Small intestine (tissue), 16 donors: ENCODE data around the gene ZSCAN16. TPM values are rescaled to one million over a fixed set of nuclear protein-coding genes. Genes with fewer than 3 reads are reported as not detected.
A peak's percentile ranks its signal among the peaks of the same experiment; 100 is the strongest.
"Not testable (repeated sequence)": the region's sequence is repeated elsewhere in the genome, so short reads cannot be mapped to it uniquely, and the experiment has no call there.

Experiments
- DNase-seq, 2 donors: peaks; one replicate each; pipeline versions ENCODE4 v3.0.0 to v3.0.0-alpha.2; 2013
- FAIRE-seq: peaks from 2 replicates; lab custom pipeline; 2012; peaks lifted over from hg19 to GRCh38; lab: Jason Lieb, UNC
- H3K27ac ChIP-seq, 3 donors: one replicate each; pipeline ENCODE4 v1.5.1; 2013; ENCODE audit warnings: low read length in 2 of 3, mild to moderate bottlenecking in 2 of 3, control low read depth in 1 of 3, inconsistent platforms in 1 of 3, low read depth in 1 of 3, moderate library complexity in 1 of 3
- H3K27me3 ChIP-seq, 3 donors: one replicate each; pipeline ENCODE4 v1.6.1; 2013; ENCODE audit warnings: low read length in 3 of 3, inconsistent platforms in 1 of 3; ENCODE audit not compliant: control insufficient read depth in 3 of 3, insufficient read depth in 3 of 3
- H3K36me3 ChIP-seq, 3 donors: one replicate each; pipeline ENCODE4 v1.6.1; 2013; ENCODE audit warnings: low read length in 3 of 3, inconsistent platforms in 1 of 3, low read depth in 1 of 3, mild to moderate bottlenecking in 1 of 3, moderate library complexity in 1 of 3; ENCODE audit not compliant: control insufficient read depth in 3 of 3, insufficient read depth in 2 of 3
- H3K4me1 ChIP-seq, 3 donors: one replicate each; pipeline ENCODE4 v1.6.1; 2013; ENCODE audit warnings: low read length in 2 of 3, inconsistent platforms in 1 of 3, low read depth in 1 of 3, mild to moderate bottlenecking in 1 of 3, moderate library complexity in 1 of 3; ENCODE audit not compliant: control insufficient read depth in 3 of 3, insufficient read depth in 2 of 3
- H3K4me3 ChIP-seq, 3 donors: one replicate each; pipeline ENCODE4 v1.5.1; 2013; ENCODE audit warnings: low read length in 3 of 3, control low read depth in 1 of 3, inconsistent platforms in 1 of 3, low read depth in 1 of 3, mild to moderate bottlenecking in 1 of 3, moderate library complexity in 1 of 3
- H3K9me3 ChIP-seq, 2 donors: one replicate each; pipeline ENCODE4 v1.6.1; 2013; ENCODE audit warnings: low read depth in 1 of 2, low read length in 1 of 2; ENCODE audit not compliant: control insufficient read depth in 2 of 2, insufficient read depth in 1 of 2
- WGBS, 3 donors: extraction: QIAGEN DNeasy Blood & Tissue Kit; methylation state at CpG; one replicate each; pipeline ENCODE4 v1.1.7; 2013; 5-methylcytosine and 5-hydroxymethylcytosine counted together
- long read RNA-seq, 10 donors: transcript quantifications; one replicate each; lab custom pipeline, GENCODE V29; 2026
- polyA plus RNA-seq, 4 donors: library from polyadenylated mRNA; stranded (reverse) in 3 of 4; unstranded in 1 of 4; fragments of 200-250 nt in 3 of 4; fragments of 120-200 nt in 1 of 4; gene quantifications; one replicate each; pipeline versions ENCODE4 v1.2.1 to v1.2.3, GENCODE V29; 2013
- donor health status: healthy with polysubstance abuse.
- donor health status: control.
- donor health status: control.
- donor health status: Bipolar disorder and iron deficiency.
- donor health status: healthy.

The ZSCAN16 gene
- polyA plus RNA-seq, result 10 to 100 TPM in 2 of 4 donors, 1 to 10 TPM in 2; 8.6 to 15.4 (median 10.5) TPM
- long read RNA-seq, donor 1, partial matches to known transcripts, result 0 of 4 reads
- long read RNA-seq, donor 1, other reads (novel, unspliced or antisense), result 0 of 4 reads
- long read RNA-seq, donor 2, partial matches to known transcripts, result 0 of 1 reads
- long read RNA-seq, donor 2, other reads (novel, unspliced or antisense), result 0 of 1 reads
- long read RNA-seq, donor 3, partial matches to known transcripts, result 0 of 1 reads
- long read RNA-seq, donor 3, other reads (novel, unspliced or antisense), result 0 of 1 reads
- long read RNA-seq, donor 4, result 0 reads
- long read RNA-seq, donor 5, partial matches to known transcripts, result 11 of 11 reads
- long read RNA-seq, donor 5, other reads (novel, unspliced or antisense), result 0 of 11 reads
- long read RNA-seq, donor 6, partial matches to known transcripts, result 14 of 14 reads
- long read RNA-seq, donor 6, other reads (novel, unspliced or antisense), result 0 of 14 reads
- long read RNA-seq, donor 7, partial matches to known transcripts, result 190 of 191 reads
- long read RNA-seq, donor 7, other reads (novel, unspliced or antisense), result 0 of 191 reads
- long read RNA-seq, donor 8, partial matches to known transcripts, result 8 of 8 reads
- long read RNA-seq, donor 8, other reads (novel, unspliced or antisense), result 0 of 8 reads
- long read RNA-seq, donor 9, partial matches to known transcripts, result 0 of 1 reads
- long read RNA-seq, donor 9, other reads (novel, unspliced or antisense), result 0 of 1 reads
- long read RNA-seq, donor 10, transcript ZSCAN16-201 (4 exons, 1,328 nt), result major isoform, 5 of 5 reads
- long read RNA-seq, donor 10, partial matches to known transcripts, result 0 of 5 reads
- long read RNA-seq, donor 10, other reads (novel, unspliced or antisense), result 0 of 5 reads

- H3K27me3 ChIP-seq, result no peaks in the 10 kb centered on the region
- peaks cover under 1 to 8% (median 7%) of the 10 kb centered on the region in 3 donors for H3K36me3 ChIP-seq
- FAIRE-seq, result no peak
- peaks cover 0 to 2% (median 0%) of the 10 kb centered on the region in 3 donors for H3K4me1 ChIP-seq
- peak; percentile 90 to 93 for DNase-seq
- no peaks in the 10 kb centered on the region for H3K9me3 ChIP-seq
- peak within 1 kb of the TSS; percentile 38 to 80 (median 77) for H3K27ac ChIP-seq
- peak within 1 kb of the TSS; percentile 59 to 81 (median 72) for H3K4me3 ChIP-seq
- 0 to 1% (median 0%) methylated on average over 26 to 28 of the region's 28 CpGs for WGBS, 3 donors
These were observed at the start of gene ZSCAN16 for GRCh38 chr6:28124350-28124970. TSS of gene ZSCAN16 (plus strand) at chr6:28124609. CDS start at chr6:28125444, 835 bp downstream.

GRCh38 chr6:28078050-28078449 lies 46.4 kb upstream of the ZSCAN16 start:
- no peak for DNase-seq
- Histone ChIP-seq H3K4me1 (no peaks in the 10 kb centered on the region), H3K9me3 (no peaks in the 10 kb centered on the region), H3K36me3 (no peaks in the 10 kb centered on the region), H3K4me3 (no peak overlapping the region), H3K27ac (no peak overlapping the region), H3K27me3 (no peaks in the 10 kb centered on the region)
- FAIRE-seq, result no peak

GRCh38 chr6:28078836-28079235 lies 45.6 kb upstream of the ZSCAN16 start:
- Histone ChIP-seq H3K27ac (no peak overlapping the region), H3K27me3 (no peaks in the 10 kb centered on the region), H3K4me3 (no peak overlapping the region), H3K36me3 (no peaks in the 10 kb centered on the region), H3K4me1 (no peaks in the 10 kb centered on the region), H3K9me3 (no peaks in the 10 kb centered on the region)
- FAIRE-seq, result no peak
- DNase-seq, result no peak
- 91 to 97% (median 95%) methylated on average over 6 of the region's 6 CpGs for WGBS, 3 donors

- not testable (repeated sequence) for H3K27me3 ChIP-seq, FAIRE-seq, H3K36me3 ChIP-seq, H3K9me3 ChIP-seq, H3K4me1 ChIP-seq, DNase-seq
- Histone ChIP-seq H3K27ac (peak within 1 kb of the TSS; percentile 78 to 90 (median 89)), H3K4me3 (peak within 1 kb of the TSS; percentile 47 to 95 (median 62))
- WGBS, 3 donors, result 1 to 4% (median 1%) methylated on average over 13 to 15 of the region's 15 CpGs
These were observed 44.1 kb upstream of the ZSCAN16 start, which contains the start of gene ZNF165 for GRCh38 chr6:28080381-28080630. TSS of gene ZNF165 (plus strand) at chr6:28080568. CDS start at chr6:28085481, 4,913 bp downstream.

GRCh38 chr6:28080631-28081485 lies 43.6 kb upstream of the ZSCAN16 start:
- no peaks in the 10 kb centered on the region for H3K27me3 ChIP-seq
- no peak for FAIRE-seq
- peak overlapping the region; percentile 78 to 90 (median 89) for H3K27ac ChIP-seq
- H3K4me3 ChIP-seq, result peak overlapping the region; percentile 47 to 95 (median 62)
- DNase-seq, result peak; percentile 97 to 99
- no peaks in the 10 kb centered on the region for H3K4me1 ChIP-seq
- H3K36me3 ChIP-seq, result peaks cover 3 to 5% (median 5%) of the 10 kb centered on the region in 3 donors
- no peaks in the 10 kb centered on the region for H3K9me3 ChIP-seq
- WGBS, 3 donors, result 0 to 1% (median 1%) methylated on average over 46 of the region's 46 CpGs

GRCh38 chr6:28081486-28081751 lies 43.0 kb upstream of the ZSCAN16 start:
- Histone ChIP-seq H3K4me3 (peak overlapping the region; percentile 47 to 95 (median 62)), H3K27ac (peak overlapping the region in 2 of 3 donors; percentile 89 to 90), H3K9me3 (no peaks in the 10 kb centered on the region), H3K27me3 (no peaks in the 10 kb centered on the region), H3K4me1 (no peaks in the 10 kb centered on the region), H3K36me3 (peaks cover 6 to 9% (median 8%) of the 10 kb centered on the region in 3 donors)
- no peak for DNase-seq
- WGBS, 3 donors, result 7 to 10% (median 8%) methylated on average over 4 of the region's 4 CpGs
- FAIRE-seq, result no peak

- no peaks in the 10 kb centered on the region for H3K9me3 ChIP-seq
These were observed 41.5 kb upstream of the ZSCAN16 start for GRCh38 chr6:28082939-28083338.

More at GRCh38 chr6:28082939-28083338, 41.5 kb upstream of the ZSCAN16 start:
- DNase-seq (no peak), FAIRE-seq (no peak)
- Histone ChIP-seq H3K27me3 (no peaks in the 10 kb centered on the region), H3K4me3 (no peak overlapping the region), H3K4me1 (no peaks in the 10 kb centered on the region), H3K36me3 (peaks cover 8 to 15% (median 14%) of the 10 kb centered on the region in 3 donors), H3K27ac (no peak overlapping the region)
